Left lung (tissue), 10 donors: ENCODE data around the gene GTF2E1. TPM values are rescaled to one million over a fixed set of nuclear protein-coding genes. Genes with fewer than 3 reads are reported as not detected.

Source experiments
- ATAC-seq: fragments of 200-7000 bp; cut with Tn5 transposase; one replicate; pipeline ENCODE4 v1.9.1; 2020; ENCODE audit warnings: moderate library complexity
- DNase-seq, 4 donors: peaks; one replicate each; pipeline ENCODE4 v3.0.0-alpha.2; 2013 to 2020
- H3K27ac ChIP-seq, 2 donors: fragments of 200-600 bp; sonication (generic) in 1 of 2; one replicate each; pipeline versions ENCODE4 v1.5.0 to v1.8.0; 2020 to 2021
- H3K27me3 ChIP-seq, 2 donors: fragments of 200-600 bp; sonication (generic) in 1 of 2; one replicate each; pipeline versions ENCODE4 v1.5.0 to v1.8.0; 2020 to 2021
- H3K36me3 ChIP-seq, 2 donors: fragments of 200-600 bp; sonication (generic) in 1 of 2; one replicate each; pipeline versions ENCODE4 v1.5.0 to v1.8.0; 2020 to 2021
- H3K4me1 ChIP-seq, 2 donors: fragments of 200-600 bp; one replicate each; pipeline ENCODE4 v1.8.0; 2021
- H3K4me3 ChIP-seq, 2 donors: fragments of 200-600 bp; sonication (generic) in 1 of 2; one replicate each; pipeline versions ENCODE4 v1.5.0 to v1.8.0; 2020 to 2021; ENCODE audit warnings: mild to moderate bottlenecking in 1 of 2
- H3K9me3 ChIP-seq, 2 donors: fragments of 200-600 bp; sonication (generic) in 1 of 2; one replicate each; pipeline versions ENCODE4 v1.5.0 to v1.8.0; 2020 to 2021
- CTCF ChIP-seq, 2 donors: fragments of 200-600 bp; sonication (generic) in 1 of 2; IDR thresholded peaks; one replicate each; pipeline versions ENCODE4 v1.5.0 to v1.8.0; 2021; ENCODE audit warnings: antibody characterized with exemption in 2 of 2
- intact Hi-C, 2 donors: fragments of 100-400 bp; cut with DNase I; formaldehyde crosslinking; loops; one replicate each; pipeline versions ENCODE4 v1.11.2 to v1.14.2; 2022
- polyA plus RNA-seq, 6 donors: library from polyadenylated mRNA; unstranded; fragments of 120-200 nt; gene quantifications; one replicate each; pipeline ENCODE4 v1.2.1, GENCODE V29; 2013; ENCODE audit not compliant: insufficient read length in 6 of 6
- total RNA-seq, 2 donors: library from RNA; stranded (reverse); fragmentation: NEBNext Ultra II Directional; extraction: Animal tissue kit (Norgen Biotek cat#: 25700); gene quantifications; one replicate each; pipeline ENCODE4 v1.2.1, GENCODE V29; 2021
- donor health status: DM: no; HTN: yes; CAD: no.
- donor health status: DM: no; HTN: no; CAD: no.

GTF2E1 gene
- total and polyA plus RNA-seq, 8 donors, result 11.9 to 21.5 (median 14.1) TPM

GRCh38 chr3:120796976-120797375 is 54.4 kb downstream of the GTF2E1 start:
- H3K27ac ChIP-seq, result no peak overlapping the region
- DNase-seq (peak in 2 of 4 donors; percentile 11), ATAC-seq (no peak)
- no peak overlapping the region for H3K4me3 ChIP-seq
- H3K36me3 ChIP-seq, result no peaks in the 10 kb centered on the region
- intact Hi-C loops, result no loop called here
- no peak for TF ChIP-seq CTCF (IDR thresholded peaks at IDR 0.05)
- H3K9me3 ChIP-seq, result no peaks in the 10 kb centered on the region
- H3K4me1 ChIP-seq, result no peaks in the 10 kb centered on the region
- H3K27me3 ChIP-seq, result no peaks in the 10 kb centered on the region

- TF ChIP-seq CTCF (IDR thresholded peaks at IDR 0.05), result no peak
- H3K4me1 ChIP-seq, result no peaks in the 10 kb centered on the region
- no peak overlapping the region for H3K27ac ChIP-seq
- ATAC-seq (no peak), DNase-seq (no peak)
- intact Hi-C loops, result no loop called here
- no peak overlapping the region for H3K4me3 ChIP-seq
- H3K36me3 ChIP-seq, result no peaks in the 10 kb centered on the region
- no peaks in the 10 kb centered on the region for H3K27me3 ChIP-seq
- H3K9me3 ChIP-seq, result no peaks in the 10 kb centered on the region
Measured at GRCh38 chr3:120797857-120798256, 55.3 kb downstream of the GTF2E1 start.

- H3K4me1 ChIP-seq, result no peaks in the 10 kb centered on the region
- H3K27me3 ChIP-seq, result no peaks in the 10 kb centered on the region
- ATAC-seq (no peak), DNase-seq (no peak)
- intact Hi-C loops, result no loop called here
- H3K4me3 ChIP-seq, result no peak overlapping the region
- no peaks in the 10 kb centered on the region for H3K36me3 ChIP-seq
- H3K27ac ChIP-seq, result no peak overlapping the region
- no peak for TF ChIP-seq CTCF (IDR thresholded peaks at IDR 0.05)
- H3K9me3 ChIP-seq, result no peaks in the 10 kb centered on the region
Measured at GRCh38 chr3:120798346-120798745, 55.8 kb downstream of the GTF2E1 start.

GRCh38 chr3:120800625-120801024 is 58.1 kb downstream of the GTF2E1 start:
- Histone ChIP-seq H3K36me3 (no peaks in the 10 kb centered on the region), H3K27me3 (no peaks in the 10 kb centered on the region), H3K4me3 (no peak overlapping the region), H3K9me3 (no peaks in the 10 kb centered on the region), H3K27ac (no peak overlapping the region), H3K4me1 (no peaks in the 10 kb centered on the region)
- DNase-seq (no peak), ATAC-seq (no peak)
- intact Hi-C loops, result no loop called here
- no peak for TF ChIP-seq CTCF (IDR thresholded peaks at IDR 0.05)

- no peaks in the 10 kb centered on the region for H3K36me3 ChIP-seq
- H3K9me3 ChIP-seq, result no peaks in the 10 kb centered on the region
- H3K27me3 ChIP-seq, result no peaks in the 10 kb centered on the region
- no peaks in the 10 kb centered on the region for H3K4me1 ChIP-seq
- ATAC-seq, result no peak
- no peak for TF ChIP-seq CTCF (IDR thresholded peaks at IDR 0.05)
- H3K27ac ChIP-seq, result no peak overlapping the region
- DNase-seq, result no peak
- intact Hi-C loops, result no loop called here
- H3K4me3 ChIP-seq, result no peak overlapping the region
Measured at GRCh38 chr3:120801484-120801883, 58.9 kb downstream of the GTF2E1 start.
